B cell (primary cell): ENCODE measurements around the gene NR2E1. TPM values are rescaled to one million over a fixed set of nuclear protein-coding genes. Genes with fewer than 3 reads are reported as not detected.

ENCODE experiments used
- ATAC-seq: fragments of 200-7000 bp; cut with Tn5 transposase; one replicate; pipeline ENCODE4 v1.10.0; 2021; ENCODE audit warnings: low read depth, mild to moderate bottlenecking, moderate number of reproducible peaks, moderate library complexity
- CTCF ChIA-PET: fragments of 350-600 bp; sonication (Branson Sonifier 250); formaldehyde crosslinking; loops from one replicate; lab custom pipeline; 2021; ENCODE audit warnings: antibody characterized with exemption, inconsistent platforms; lab: Charles Lee
- POLR2A ChIA-PET: fragments of 350-600 bp; sonication (Branson Sonifier 250); formaldehyde crosslinking; loops from one replicate; lab custom pipeline; 2021; ENCODE audit warnings: antibody characterized with exemption; lab: Charles Lee
- DNase-seq: peaks from one replicate; pipeline ENCODE4 v3.0.0; 2013
- H2AFZ ChIP-seq: 2 replicates; pipeline ENCODE4 v1.6.1; 2012; ENCODE audit warnings: mild to moderate bottlenecking, low read depth, low read length; ENCODE audit not compliant: insufficient read depth, poor library complexity, severe bottlenecking
- H3K27ac ChIP-seq, 2 donors: 1 replicate in 1 of 2; 2 replicates in 1 of 2; pipeline ENCODE4 v1.5.1; 2012 to 2013; ENCODE audit warnings: low read length in 2 of 2, mild to moderate bottlenecking in 2 of 2, moderate library complexity in 1 of 2
- H3K27me3 ChIP-seq, 4 experiments: fragments of 200-600 bp in 1 of 4; sonication (generic) in 1 of 4; replicated peaks in 1 of 4; 1 replicate in 2 of 4; 2 replicates in 2 of 4; pipeline versions ENCODE4 v1.6.1 to v1.7.0; 2013 to 2016; ENCODE audit warnings: low read length in 3 of 4, mild to moderate bottlenecking in 2 of 4, mixed read lengths in 1 of 4, moderate library complexity in 1 of 4; ENCODE audit not compliant: insufficient read depth in 4 of 4, control insufficient read depth in 3 of 4; ENCODE audit errors: control extremely low read depth in 1 of 4
- H3K36me3 ChIP-seq, 2 experiments: replicated peaks in 1 of 2; 1 replicate in 1 of 2; 2 replicates in 1 of 2; pipeline versions ENCODE4 v1.6.1 to v1.7.1; 2013; ENCODE audit warnings: low read length in 1 of 2; ENCODE audit not compliant: insufficient read depth in 2 of 2, control insufficient read depth in 1 of 2; ENCODE audit errors: control extremely low read depth in 1 of 2, extremely low read depth in 1 of 2
- H3K4me1 ChIP-seq, 2 donors: fragments of 200-600 bp in 1 of 2; sonication (generic) in 1 of 2; 1 replicate in 1 of 2; 2 replicates in 1 of 2; pipeline versions ENCODE4 v1.5.1 to v1.6.1; 2013 to 2017; ENCODE audit warnings: low read length in 2 of 2; ENCODE audit not compliant: control insufficient read depth in 2 of 2, insufficient read depth in 2 of 2
- H3K4me2 ChIP-seq: replicated peaks from 2 replicates; pipeline ENCODE3; 2012; ENCODE audit warnings: mild to moderate bottlenecking, low read depth, low read length; ENCODE audit not compliant: poor library complexity, severe bottlenecking
- H3K4me3 ChIP-seq, 5 experiments: fragments of 200-600 bp in 1 of 5; sonication (generic) in 1 of 5; 1 replicate in 3 of 5; 2 replicates in 2 of 5; pipeline versions ENCODE4 v1.5.1 to v1.7.0; 2011 to 2016; ENCODE audit warnings: low read length in 4 of 5, mild to moderate bottlenecking in 4 of 5, low read depth in 2 of 5, control low read depth in 1 of 5, moderate library complexity in 1 of 5; ENCODE audit not compliant: insufficient read depth in 1 of 5; ENCODE audit errors: control extremely low read depth in 1 of 5, extremely low read depth in 1 of 5
- H3K79me2 ChIP-seq: fragments of 200-600 bp; sonication (generic); one replicate; pipeline ENCODE4 v1.6.0; 2016; ENCODE audit warnings: low read length; ENCODE audit not compliant: control insufficient read depth, insufficient read depth
- H3K9ac ChIP-seq: fragments of 200-600 bp; sonication (generic); 2 replicates; pipeline ENCODE4 v1.6.1; 2017; ENCODE audit warnings: mild to moderate bottlenecking, low read length, moderate library complexity
- H3K9me3 ChIP-seq, 3 donors: one replicate each; pipeline versions ENCODE4 v1.6.1 to v1.7.1; 2013; ENCODE audit warnings: low read length in 2 of 3; ENCODE audit not compliant: control insufficient read depth in 2 of 3, insufficient read depth in 1 of 3; ENCODE audit errors: control extremely low read depth in 1 of 3
- H4K20me1 ChIP-seq: 2 replicates; pipeline ENCODE4 v1.6.0; 2012; ENCODE audit warnings: mild to moderate bottlenecking, low read length; ENCODE audit not compliant: insufficient read depth, control insufficient read depth, poor library complexity, severe bottlenecking
- H3K27ac Mint-ChIP-seq: one replicate; pipeline ENCODE4 v1.8.0; 2021; ENCODE audit warnings: mixed read lengths
- H3K27me3 Mint-ChIP-seq: one replicate; pipeline ENCODE4 v1.8.0; 2021; ENCODE audit warnings: mixed read lengths
- H3K4me1 Mint-ChIP-seq: one replicate; pipeline ENCODE4 v1.8.0; 2021; ENCODE audit warnings: mixed read lengths
- H3K4me3 Mint-ChIP-seq: one replicate; pipeline ENCODE4 v1.8.0; 2021; ENCODE audit warnings: mixed read lengths
- H3K9me3 Mint-ChIP-seq: one replicate; pipeline ENCODE4 v1.8.0; 2022; ENCODE audit warnings: mixed read lengths; ENCODE audit not compliant: insufficient read depth
- CTCF ChIP-seq: fragments of 200-600 bp; IDR thresholded peaks from one replicate; pipeline ENCODE4 v1.8.0; 2022; ENCODE audit warnings: antibody characterized with exemption, mild to moderate bottlenecking
- EZH2 ChIP-seq: IDR thresholded peaks from 2 replicates; pipeline ENCODE4 v1.6.1; 2012; ENCODE audit warnings: borderline replicate concordance, low read depth, mild to moderate bottlenecking, moderate library complexity, low read length; ENCODE audit not compliant: insufficient read depth, poor library complexity, severe bottlenecking
- WGBS: methylation state at CpG from one replicate; pipeline ENCODE4 v1.1.5; 2013; ENCODE audit warnings: missing lambda C conversion rate; ENCODE audit not compliant: insufficient coverage; 5-methylcytosine and 5-hydroxymethylcytosine counted together
- intact Hi-C: fragments of 100-400 bp; cut with micrococcal nuclease; formaldehyde crosslinking; loops from one replicate; pipeline ENCODE4 v1.10.0; 2022
- polyA plus RNA-seq: library from polyadenylated mRNA; depleted of rRNA; stranded (reverse); fragments of >200 nt; gene quantifications from 2 replicates; pipeline ENCODE4 v1.2.3, GENCODE V29; 2012
- total RNA-seq, 2 donors: library from RNA; stranded (reverse); fragments of 120-200 nt in 1 of 2; gene quantifications; 1 replicate in 1 of 2; 2 replicates in 1 of 2; pipeline versions ENCODE4 v1.2.3 to v1.2.4, GENCODE V29; 2013 to 2022

NR2E1 gene
- total and polyA plus RNA-seq, 2 donors (not counting 1 experiment from before 2014, with no cell fraction given), result not detected

GRCh38 chr6:108118810-108119768 is 46.7 kb upstream of the NR2E1 start:
- Mint-ChIP-seq H3K27me3 (peaks cover 80% of the 10 kb centered on the region), H3K4me3 (peak overlapping the region; percentile 98), H3K4me1 (peaks cover 59% of the 10 kb centered on the region), H3K27ac (peak overlapping the region; percentile 63), H3K9me3 (no peaks in the 10 kb centered on the region)
- no peak overlapping the region for H3K27ac ChIP-seq
- peak overlapping the region; percentile 66 for H2AFZ ChIP-seq
- no peaks in the 10 kb centered on the region for H3K79me2 ChIP-seq
- peak overlapping the region; percentile 35 to 74 (median 58) for H3K4me3 ChIP-seq
- H3K4me1 ChIP-seq, result peaks cover 58 to 59% of the 10 kb centered on the region in 2 donors
- H3K4me2 ChIP-seq, result peak overlapping the region; percentile 97
- ChIA-PET POLR2A (interaction anchor here (0.7 kb wide), 1 partner anchor 10 kb away, joined by 3 read pairs; no protein-coding TSS in a partner anchor), CTCF (interaction anchor here (1.1 to 1.8 kb wide), 4 partner anchors 8 to 374 kb away, joined by 3 to 5 read pairs (median 4); no protein-coding TSS in a partner anchor)
- DNase-seq, result peak; percentile 60
- TF ChIP-seq CTCF (no peak), EZH2 (peak; percentile 95)
- intact Hi-C loops, result loop anchor here (2.0 to 10.0 kb wide), 4 partner anchors 38 to 973 kb away; partner anchors contain the start of genes SESN1 and SNX3
- H3K27me3 ChIP-seq, result peaks cover 0 to 88% (median 66%) of the 10 kb centered on the region in 4 experiments
- ATAC-seq, result no peak
- H3K9me3 ChIP-seq, result peaks cover 0 to 47% (median 0%) of the 10 kb centered on the region in 3 donors
- 6% methylated on average over 56 of the region's 67 CpGs for WGBS
- H4K20me1 ChIP-seq, result peaks cover 15% of the 10 kb centered on the region
- H3K36me3 ChIP-seq, result no peaks in the 10 kb centered on the region
- H3K9ac ChIP-seq, result peak overlapping the region; percentile 69
